ENCODE measurements around the gene IL1R2.

IL1R2 gene

GRCh38 chr2:101975171-101975870 is 16.4 kb upstream of the IL1R2 start:
- DNase-seq (ENCODE audit: low spot score), result no peak

GRCh38 chr2:101976891-101977290 is 14.9 kb upstream of the IL1R2 start:
- no peak for DNase-seq (ENCODE audit: low spot score)

- no peak for DNase-seq (ENCODE audit: low spot score)
These were observed 11.4 kb upstream of the IL1R2 start for GRCh38 chr2:101980368-101980767.

- no peak for DNase-seq (ENCODE audit: low spot score)
These were observed 10.7 kb upstream of the IL1R2 start for GRCh38 chr2:101981066-101981465.

- DNase-seq (ENCODE audit: low spot score), result no peak
These were observed 10.3 kb upstream of the IL1R2 start for GRCh38 chr2:101981504-101981903.

- no peak for DNase-seq (ENCODE audit: low spot score)
These were observed 9.2 kb upstream of the IL1R2 start for GRCh38 chr2:101982495-101983029.

- no peak for DNase-seq (ENCODE audit: low spot score)
These were observed 8.3 kb upstream of the IL1R2 start for GRCh38 chr2:101983486-101983885.

- DNase-seq (ENCODE audit: low spot score), result no peak
These were observed 7.8 kb upstream of the IL1R2 start for GRCh38 chr2:101983928-101984327.

GRCh38 chr2:101984656-101985055 is 7.1 kb upstream of the IL1R2 start:
- DNase-seq (ENCODE audit: low spot score), result no peak

GRCh38 chr2:101985101-101985792 is 6.5 kb upstream of the IL1R2 start:
- no peak for DNase-seq (ENCODE audit: low spot score)

GRCh38 chr2:101985793-101986164 is 6.0 kb upstream of the IL1R2 start:
- no peak for DNase-seq (ENCODE audit: low spot score)

GRCh38 chr2:101986376-101986775 is 5.4 kb upstream of the IL1R2 start:
- DNase-seq (ENCODE audit: low spot score), result no peak

GRCh38 chr2:101986804-101987740 is 4.7 kb upstream of the IL1R2 start:
- DNase-seq (ENCODE audit: low spot score), result no peak

GRCh38 chr2:101987832-101988231 is 3.9 kb upstream of the IL1R2 start:
- DNase-seq (ENCODE audit: low spot score), result no peak

GRCh38 chr2:101988541-101988940 is 3.2 kb upstream of the IL1R2 start:
- DNase-seq (ENCODE audit: low spot score), result no peak

GRCh38 chr2:101989740-101990460 is 1.9 kb upstream of the IL1R2 start:
- DNase-seq (ENCODE audit: low spot score), result no peak

- no peak for DNase-seq (ENCODE audit: low spot score)
These were observed 2.0 kb downstream of the IL1R2 start for GRCh38 chr2:101993772-101994171.

- DNase-seq (ENCODE audit: low spot score), result no peak
These were observed 3.3 kb downstream of the IL1R2 start for GRCh38 chr2:101995019-101995418.

GRCh38 chr2:101995804-101996203 is 4.0 kb downstream of the IL1R2 start:
- no peak for DNase-seq (ENCODE audit: low spot score)

GRCh38 chr2:101998556-101998895 is 6.8 kb downstream of the IL1R2 start:
- no peak for DNase-seq (ENCODE audit: low spot score)

- DNase-seq (ENCODE audit: low spot score), result no peak
These were observed 7.4 kb downstream of the IL1R2 start for GRCh38 chr2:101998896-101999789.

Measured in hematopoietic multipotent progenitor cell treated with erythropoietin and hydrocortisone succinate and interleukin-3 and kit ligand, for 15 days (in vitro differentiated cells).